ENCODE data around the gene DELE1.

The DELE1 gene

DNA sequence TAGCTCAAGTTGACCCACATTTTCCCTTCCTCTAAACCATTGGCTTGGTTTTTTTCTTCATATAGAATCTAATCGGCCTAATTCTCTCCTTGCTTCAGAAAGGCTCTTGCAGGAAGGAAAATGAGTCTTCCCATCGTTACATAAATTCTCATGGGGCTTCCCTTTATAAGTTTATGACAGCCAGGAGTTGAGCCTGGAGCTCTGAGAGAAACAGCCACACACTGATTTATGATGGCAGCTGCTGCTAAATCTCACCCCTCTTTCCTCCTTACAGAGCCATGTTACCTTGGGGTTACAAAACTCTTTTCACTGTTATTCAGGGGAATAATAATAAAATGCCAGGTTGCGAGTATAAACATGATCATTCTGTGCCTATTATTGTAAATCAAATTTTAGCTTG is 40.0 kb downstream of the DELE1 start:
- Histone ChIP-seq H3K4me3 (ENCODE audit: low read depth, low read length) (no peak overlapping the region), H3K27ac (no peak overlapping the region), H3K36me3 (replicated peaks) (no peaks in the 10 kb centered on the region), H3K27me3 (replicated peaks) (no peaks in the 10 kb centered on the region)
- TF ChIP-seq, protein P1, sequence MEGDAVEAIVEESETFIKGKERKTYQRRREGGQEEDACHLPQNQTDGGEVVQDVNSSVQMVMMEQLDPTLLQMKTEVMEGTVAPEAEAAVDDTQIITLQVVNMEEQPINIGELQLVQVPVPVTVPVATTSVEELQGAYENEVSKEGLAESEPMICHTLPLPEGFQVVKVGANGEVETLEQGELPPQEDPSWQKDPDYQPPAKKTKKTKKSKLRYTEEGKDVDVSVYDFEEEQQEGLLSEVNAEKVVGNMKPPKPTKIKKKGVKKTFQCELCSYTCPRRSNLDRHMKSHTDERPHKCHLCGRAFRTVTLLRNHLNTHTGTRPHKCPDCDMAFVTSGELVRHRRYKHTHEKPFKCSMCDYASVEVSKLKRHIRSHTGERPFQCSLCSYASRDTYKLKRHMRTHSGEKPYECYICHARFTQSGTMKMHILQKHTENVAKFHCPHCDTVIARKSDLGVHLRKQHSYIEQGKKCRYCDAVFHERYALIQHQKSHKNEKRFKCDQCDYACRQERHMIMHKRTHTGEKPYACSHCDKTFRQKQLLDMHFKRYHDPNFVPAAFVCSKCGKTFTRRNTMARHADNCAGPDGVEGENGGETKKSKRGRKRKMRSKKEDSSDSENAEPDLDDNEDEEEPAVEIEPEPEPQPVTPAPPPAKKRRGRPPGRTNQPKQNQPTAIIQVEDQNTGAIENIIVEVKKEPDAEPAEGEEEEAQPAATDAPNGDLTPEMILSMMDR (IDR thresholded peaks at IDR 0.05; ENCODE audit: low read depth, low read length, missing control alignments): no peak
- in situ Hi-C loops (cut with HindIII; ENCODE audit: low pct_ligation_motif_present, low sequenced_read_pairs): no loop called here
- no peak for DNase-seq

DNA sequence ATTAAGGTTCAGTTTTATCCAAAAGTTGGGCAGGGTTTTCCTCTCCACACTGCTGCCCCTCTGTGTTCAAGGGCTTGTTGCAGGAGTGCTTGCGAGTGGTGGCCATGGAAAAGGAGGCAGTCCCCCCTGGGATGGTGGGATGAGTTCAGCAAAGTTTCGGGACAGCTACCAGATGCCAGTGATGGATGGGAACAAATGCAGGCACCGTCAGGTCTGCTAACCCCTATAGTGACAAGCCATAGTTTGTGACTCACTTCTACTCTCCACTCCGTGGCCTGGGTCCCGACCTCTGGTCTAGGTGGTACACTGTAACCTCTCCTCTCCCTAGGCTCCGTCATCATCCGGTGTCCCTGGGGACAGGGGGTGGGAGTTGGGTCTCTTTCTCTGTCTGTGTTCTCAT is 41.4 kb downstream of the DELE1 start:
- Histone ChIP-seq H3K27ac (no peak overlapping the region), H3K36me3 (replicated peaks) (no peaks in the 10 kb centered on the region), H3K4me3 (ENCODE audit: low read depth, low read length) (no peak overlapping the region), H3K27me3 (replicated peaks) (no peaks in the 10 kb centered on the region)
- TF ChIP-seq, protein P1 (IDR thresholded peaks at IDR 0.05; ENCODE audit: low read depth, low read length, missing control alignments): no peak
- DNase-seq: no peak
- in situ Hi-C loops (cut with HindIII; ENCODE audit: low pct_ligation_motif_present, low sequenced_read_pairs): no loop called here

- Histone ChIP-seq H3K4me3 (ENCODE audit: low read depth, low read length) (no peak overlapping the region), H3K36me3 (replicated peaks) (peaks cover 2% of the 10 kb centered on the region), H3K27ac (no peak overlapping the region), H3K27me3 (replicated peaks) (no peaks in the 10 kb centered on the region)
- no peak for DNase-seq
- in situ Hi-C loops (cut with HindIII; ENCODE audit: low pct_ligation_motif_present, low sequenced_read_pairs): no loop called here
- TF ChIP-seq, protein P1 (IDR thresholded peaks at IDR 0.05; ENCODE audit: low read depth, low read length, missing control alignments): no peak
Observed at GRCh38 chr5:141966275-141966962, 42.7 kb downstream of the DELE1 start.

GRCh38 chr5:141966963-141967333 is 43.3 kb downstream of the DELE1 start:
- in situ Hi-C loops (cut with HindIII; ENCODE audit: low pct_ligation_motif_present, low sequenced_read_pairs): no loop called here
- Histone ChIP-seq H3K27me3 (replicated peaks) (no peaks in the 10 kb centered on the region), H3K27ac (no peak overlapping the region), H3K36me3 (replicated peaks) (peaks cover 2% of the 10 kb centered on the region), H3K4me3 (ENCODE audit: low read depth, low read length) (no peak overlapping the region)
- TF ChIP-seq, protein P1 (IDR thresholded peaks at IDR 0.05; ENCODE audit: low read depth, low read length, missing control alignments): no peak
- DNase-seq: no peak

DNA sequence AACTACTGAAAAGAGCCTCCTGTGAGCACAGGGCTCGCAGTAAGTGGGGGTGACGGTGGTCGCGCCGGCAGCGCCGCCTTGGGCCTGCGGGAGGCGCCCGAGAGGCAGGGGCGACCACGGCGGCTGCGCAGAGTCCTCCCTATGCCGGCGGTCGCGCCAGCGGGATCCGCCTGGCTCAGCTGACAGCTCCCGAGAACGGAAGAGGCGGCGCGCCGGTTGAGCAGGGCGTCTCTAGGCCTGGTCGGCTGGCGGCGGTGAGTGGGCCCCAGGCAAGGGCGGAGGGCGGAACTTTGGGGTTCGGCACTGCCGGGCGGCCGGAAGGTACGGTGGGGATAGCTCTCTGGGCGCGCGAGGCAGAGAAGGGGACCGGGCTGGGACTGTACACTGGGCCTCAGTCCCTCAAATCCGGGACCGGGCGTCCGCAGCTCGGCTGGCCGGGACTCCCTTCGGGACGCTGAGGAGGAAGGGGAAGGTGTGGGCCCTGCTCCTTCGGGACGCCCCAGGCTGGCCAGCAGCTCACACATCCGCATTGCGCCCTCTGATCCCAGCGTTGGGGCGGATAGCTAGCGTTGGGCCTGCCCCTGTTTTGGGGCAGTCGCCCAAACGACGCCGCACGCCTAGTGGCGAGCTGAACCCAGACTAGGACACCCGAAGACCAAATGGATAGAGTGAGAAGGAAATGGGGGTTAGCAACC is 45.4 kb downstream of the DELE1 start, which contains the start of gene RNF14:
Gene RNF14 (plus strand): TSS at position 192 of the 695 bp plus-strand sequence. CDS start 4,484 bp downstream, outside the sequence.
- in situ Hi-C loops (cut with HindIII; ENCODE audit: low pct_ligation_motif_present, low sequenced_read_pairs): no loop called here
- H3K4me3 ChIP-seq (ENCODE audit: low read depth, low read length): peak within 1 kb of the TSS; percentile 93

More for the DNA sequence above, 45.4 kb downstream of the DELE1 start, which contains the start of gene RNF14:
- peaks cover 2% of the 10 kb centered on the region for H3K36me3 ChIP-seq (replicated peaks)
- no peaks in the 10 kb centered on the region for H3K27me3 ChIP-seq (replicated peaks)
- DNase-seq: peak; percentile 89
- peak within 1 kb of the TSS; percentile 82 for H3K27ac ChIP-seq
- TF ChIP-seq, protein P1 (IDR thresholded peaks at IDR 0.05; ENCODE audit: low read depth, low read length, missing control alignments): peak; percentile 72
